OCI-LY3 (cell line): ENCODE data around the gene IGFBP7.

ENCODE experiments used
- H2AFZ ChIP-seq: fragments of 200-600, 300-600 bp; shearing (Covaris generic); 2 replicates; pipeline ENCODE4 v1.6.0; 2014; ENCODE audit warnings: antibody characterized with exemption, low read depth, low read length
- H3K27ac ChIP-seq: fragments of 200-600, 300-600 bp; sonication (generic); 2 replicates; pipeline ENCODE4 v1.5.1; 2014; ENCODE audit warnings: mild to moderate bottlenecking, low read length, moderate library complexity, mixed read lengths
- H3K27me3 ChIP-seq: fragments of 200-600, 300-600 bp; sonication (generic); 2 replicates; pipeline ENCODE4 v1.6.1; 2014; ENCODE audit warnings: low read depth, low read length, mixed read lengths
- H3K36me3 ChIP-seq: fragments of 200-600, 300-600 bp; sonication (generic); replicated peaks from 2 replicates; pipeline ENCODE3; 2014; ENCODE audit warnings: low read depth, low read length, mixed read lengths
- H3K4me1 ChIP-seq: fragments of 300-600, 200-600 bp; sonication (generic); 2 replicates; pipeline ENCODE4 v1.6.1; 2014; ENCODE audit warnings: low read length, mixed read lengths
- H3K4me2 ChIP-seq: fragments of 200-600, 300-600 bp; sonication (generic); 2 replicates; pipeline ENCODE4 v1.6.1; 2014; ENCODE audit warnings: low read length, mixed read lengths
- H3K4me3 ChIP-seq: fragments of 300-600, 200-600 bp; sonication (generic); 2 replicates; pipeline ENCODE4 v1.5.1; 2014; ENCODE audit warnings: antibody characterized with exemption, mild to moderate bottlenecking, low read length, moderate library complexity
- H3K79me2 ChIP-seq: fragments of 300-600, 200-600 bp; shearing (Covaris generic); 2 replicates; pipeline ENCODE4 v1.6.1; 2014; ENCODE audit warnings: mild to moderate bottlenecking, low read length, mixed read lengths
- H3K9ac ChIP-seq: fragments of 300-600, 200-600 bp; shearing (Covaris generic); 2 replicates; pipeline ENCODE4 v1.6.0; 2014; ENCODE audit warnings: mild to moderate bottlenecking, low read length, moderate library complexity
- H3K9me3 ChIP-seq: fragments of 200-600, 300-600 bp; shearing (Covaris generic); 2 replicates; pipeline ENCODE4 v1.6.1; 2014; ENCODE audit warnings: low read length, mixed read lengths; ENCODE audit not compliant: insufficient read depth
- H4K20me1 ChIP-seq: fragments of 200-600, 300-600 bp; sonication (generic); 2 replicates; pipeline ENCODE4 v1.6.1; 2016; ENCODE audit warnings: low read length, mixed read lengths; ENCODE audit not compliant: insufficient read depth
- EZH2phosphoT487 ChIP-seq: fragments of 200-600 bp; shearing (Covaris generic); IDR thresholded peaks from 2 replicates; pipeline ENCODE4 v1.6.1; 2018; ENCODE audit warnings: antibody characterized with exemption, mixed run types, low read depth
- TF ChIP-seq, protein P1 (sequence below): fragments of 200-600, 300-600 bp; sonication (generic); IDR thresholded peaks from 2 replicates; pipeline ENCODE4 v1.5.1; 2014; ENCODE audit warnings: antibody characterized with exemption, low read length, low read depth

The IGFBP7 gene

GRCh38 chr4:57131849-57132742 is 21.9 kb upstream of the IGFBP7 start:
- no peaks in the 10 kb centered on the region for H3K79me2 ChIP-seq
- no peaks in the 10 kb centered on the region for H4K20me1 ChIP-seq
- H2AFZ ChIP-seq: no peak overlapping the region
- no peak overlapping the region for H3K9ac ChIP-seq
- no peaks in the 10 kb centered on the region for H3K36me3 ChIP-seq
- H3K4me3 ChIP-seq: no peak overlapping the region
- no peaks in the 10 kb centered on the region for H3K4me1 ChIP-seq
- H3K4me2 ChIP-seq: no peak overlapping the region
- TF ChIP-seq, protein P1, sequence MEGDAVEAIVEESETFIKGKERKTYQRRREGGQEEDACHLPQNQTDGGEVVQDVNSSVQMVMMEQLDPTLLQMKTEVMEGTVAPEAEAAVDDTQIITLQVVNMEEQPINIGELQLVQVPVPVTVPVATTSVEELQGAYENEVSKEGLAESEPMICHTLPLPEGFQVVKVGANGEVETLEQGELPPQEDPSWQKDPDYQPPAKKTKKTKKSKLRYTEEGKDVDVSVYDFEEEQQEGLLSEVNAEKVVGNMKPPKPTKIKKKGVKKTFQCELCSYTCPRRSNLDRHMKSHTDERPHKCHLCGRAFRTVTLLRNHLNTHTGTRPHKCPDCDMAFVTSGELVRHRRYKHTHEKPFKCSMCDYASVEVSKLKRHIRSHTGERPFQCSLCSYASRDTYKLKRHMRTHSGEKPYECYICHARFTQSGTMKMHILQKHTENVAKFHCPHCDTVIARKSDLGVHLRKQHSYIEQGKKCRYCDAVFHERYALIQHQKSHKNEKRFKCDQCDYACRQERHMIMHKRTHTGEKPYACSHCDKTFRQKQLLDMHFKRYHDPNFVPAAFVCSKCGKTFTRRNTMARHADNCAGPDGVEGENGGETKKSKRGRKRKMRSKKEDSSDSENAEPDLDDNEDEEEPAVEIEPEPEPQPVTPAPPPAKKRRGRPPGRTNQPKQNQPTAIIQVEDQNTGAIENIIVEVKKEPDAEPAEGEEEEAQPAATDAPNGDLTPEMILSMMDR: no peak
- no peak for TF ChIP-seq EZH2phosphoT487
- H3K27ac ChIP-seq: no peak overlapping the region
- no peaks in the 10 kb centered on the region for H3K27me3 ChIP-seq
- H3K9me3 ChIP-seq: no peaks in the 10 kb centered on the region

GRCh38 chr4:57129477-57129876 is 19.3 kb upstream of the IGFBP7 start:
- Histone ChIP-seq H3K9me3 (no peaks in the 10 kb centered on the region), H4K20me1 (no peaks in the 10 kb centered on the region), H3K79me2 (no peaks in the 10 kb centered on the region), H3K4me3 (no peak overlapping the region), H3K9ac (no peak overlapping the region), H3K4me2 (no peak overlapping the region), H2AFZ (no peak overlapping the region), H3K27ac (no peak overlapping the region), H3K36me3 (no peaks in the 10 kb centered on the region), H3K27me3 (no peaks in the 10 kb centered on the region), H3K4me1 (no peaks in the 10 kb centered on the region)
- TF ChIP-seq, protein P1: no peak
- no peak for TF ChIP-seq EZH2phosphoT487

GRCh38 chr4:57127361-57127760 is 17.2 kb upstream of the IGFBP7 start:
- H3K36me3 ChIP-seq: no peaks in the 10 kb centered on the region
- H3K79me2 ChIP-seq: no peaks in the 10 kb centered on the region
- no peak overlapping the region for H3K4me2 ChIP-seq
- no peak overlapping the region for H3K9ac ChIP-seq
- no peak overlapping the region for H3K4me3 ChIP-seq
- H3K9me3 ChIP-seq: no peaks in the 10 kb centered on the region
- H3K4me1 ChIP-seq: no peaks in the 10 kb centered on the region
- no peaks in the 10 kb centered on the region for H3K27me3 ChIP-seq
- H3K27ac ChIP-seq: no peak overlapping the region
- H4K20me1 ChIP-seq: no peaks in the 10 kb centered on the region
- TF ChIP-seq EZH2phosphoT487: no peak
- TF ChIP-seq, protein P1: no peak
- H2AFZ ChIP-seq: no peak overlapping the region

- no peak for TF ChIP-seq EZH2phosphoT487
- TF ChIP-seq, protein P1: no peak
- no peak overlapping the region for H3K27ac ChIP-seq
- no peak overlapping the region for H3K4me3 ChIP-seq
- H3K9me3 ChIP-seq: no peaks in the 10 kb centered on the region
- no peaks in the 10 kb centered on the region for H3K36me3 ChIP-seq
- no peak overlapping the region for H2AFZ ChIP-seq
- no peak overlapping the region for H3K9ac ChIP-seq
- H3K27me3 ChIP-seq: no peaks in the 10 kb centered on the region
- H3K4me2 ChIP-seq: no peak overlapping the region
- H3K79me2 ChIP-seq: no peaks in the 10 kb centered on the region
- H4K20me1 ChIP-seq: no peaks in the 10 kb centered on the region
- no peaks in the 10 kb centered on the region for H3K4me1 ChIP-seq
Measured at GRCh38 chr4:57125996-57126395, 15.8 kb upstream of the IGFBP7 start.
